NCI-H82 (cell line): ENCODE results near the gene GRIP1.

Source experiments
- DNase-seq: peaks from one replicate; lab custom pipeline; 2025; lab: John Stamatoyannopoulos, UW

Gene GRIP1

GRCh38 chr12:66678338-66679275 lies at the start of gene GRIP1:
TSS of gene GRIP1 (minus strand) at chr12:66679076. CDS start at chr12:66678904, 172 bp downstream.
- peak; percentile 57 for DNase-seq

- DNase-seq = no peak
Observed at GRCh38 chr12:66726556-66726955, 47.7 kb upstream of the GRIP1 start.

- DNase-seq = no peak
Observed at GRCh38 chr12:66725031-66725430, 46.2 kb upstream of the GRIP1 start.

- no peak for DNase-seq
Observed at GRCh38 chr12:66724616-66725015, 45.7 kb upstream of the GRIP1 start.

GRCh38 chr12:66724026-66724425 lies 45.1 kb upstream of the GRIP1 start:
- DNase-seq = no peak

GRCh38 chr12:66719862-66720261 lies 41.0 kb upstream of the GRIP1 start:
- no peak for DNase-seq

GRCh38 chr12:66717036-66717673 lies 38.3 kb upstream of the GRIP1 start:
- no peak for DNase-seq

- DNase-seq = no peak
Observed at GRCh38 chr12:66716522-66716921, 37.6 kb upstream of the GRIP1 start.

- no peak for DNase-seq
Observed at GRCh38 chr12:66714709-66715108, 35.8 kb upstream of the GRIP1 start.

GRCh38 chr12:66713984-66714383 lies 35.1 kb upstream of the GRIP1 start:
- DNase-seq = no peak

GRCh38 chr12:66709893-66710292 lies 31.0 kb upstream of the GRIP1 start:
- no peak for DNase-seq

- DNase-seq = no peak
Observed at GRCh38 chr12:66709457-66709773, 30.5 kb upstream of the GRIP1 start.

GRCh38 chr12:66708704-66709456 lies 30.0 kb upstream of the GRIP1 start:
- peak; percentile 14 for DNase-seq

- DNase-seq = no peak
Observed at GRCh38 chr12:66707002-66707697, 28.3 kb upstream of the GRIP1 start.

GRCh38 chr12:66699738-66700482 lies 21.0 kb upstream of the GRIP1 start:
- no peak for DNase-seq

- DNase-seq = no peak
Observed at GRCh38 chr12:66698558-66698957, 19.7 kb upstream of the GRIP1 start.

- no peak for DNase-seq
Observed at GRCh38 chr12:66697404-66697803, 18.5 kb upstream of the GRIP1 start.

GRCh38 chr12:66694666-66695613 lies 16.1 kb upstream of the GRIP1 start:
- peak; percentile 71 for DNase-seq

GRCh38 chr12:66693901-66694513 lies 15.1 kb upstream of the GRIP1 start:
- DNase-seq = peak; percentile 88

GRCh38 chr12:66692986-66693385 lies 14.1 kb upstream of the GRIP1 start:
- DNase-seq = no peak
